H9 (cell line): ENCODE data around the gene HDGFL3. TPM values are rescaled to one million over a fixed set of nuclear protein-coding genes. Genes with fewer than 3 reads are reported as not detected.

Source experiments
- DNase-seq: peaks from one replicate; pipeline ENCODE4 v3.0.0-alpha.2; 2017
- H2AFZ ChIP-seq: one replicate; pipeline ENCODE4 v1.6.1; 2013; ENCODE audit warnings: mild to moderate bottlenecking, low read length, control low read depth, moderate library complexity
- H2AK5ac ChIP-seq: 2 replicates; pipeline ENCODE4 v1.6.1; 2013; ENCODE audit warnings: low read length, control low read depth, mixed read lengths; ENCODE audit not compliant: insufficient read length
- H2BK120ac ChIP-seq: one replicate; pipeline ENCODE4 v1.6.1; 2013; ENCODE audit warnings: low read depth, mild to moderate bottlenecking, low read length, control low read depth, inconsistent platforms; ENCODE audit not compliant: poor library complexity, severe bottlenecking
- H2BK12ac ChIP-seq: 2 replicates; pipeline ENCODE4 v1.6.1; 2013; ENCODE audit warnings: low read length, control low read depth, mixed read lengths, low read depth; ENCODE audit not compliant: insufficient read length
- H2BK15ac ChIP-seq: 2 replicates; pipeline ENCODE4 v1.6.1; 2013; ENCODE audit warnings: low read depth, low read length, control low read depth
- H2BK20ac ChIP-seq: one replicate; pipeline ENCODE4 v1.6.1; 2013; ENCODE audit warnings: low read depth, mild to moderate bottlenecking, low read length, control low read depth, inconsistent platforms; ENCODE audit not compliant: poor library complexity, severe bottlenecking
- H2BK5ac ChIP-seq: 2 replicates; pipeline ENCODE4 v1.6.1; 2013; ENCODE audit warnings: low read length, control low read depth, mixed read lengths; ENCODE audit not compliant: insufficient read length
- H3K14ac ChIP-seq: 2 replicates; pipeline ENCODE4 v1.6.1; 2013; ENCODE audit warnings: low read length, control low read depth; ENCODE audit not compliant: insufficient read depth
- H3K18ac ChIP-seq: 2 replicates; pipeline ENCODE4 v1.6.1; 2013; ENCODE audit warnings: low read depth, mild to moderate bottlenecking, mixed read lengths, low read length, control low read depth; ENCODE audit not compliant: insufficient read length
- H3K23ac ChIP-seq: 2 replicates; pipeline ENCODE4 v1.6.1; 2013; ENCODE audit warnings: low read length, control low read depth, mixed read lengths, low read depth; ENCODE audit not compliant: insufficient read length
- H3K23me2 ChIP-seq: 2 replicates; pipeline ENCODE4 v1.6.1; 2013; ENCODE audit warnings: low read depth, mild to moderate bottlenecking, mixed read lengths, low read length, control low read depth; ENCODE audit not compliant: insufficient read length, poor library complexity, severe bottlenecking
- H3K27ac ChIP-seq: 2 replicates; pipeline ENCODE4 v1.5.1; 2013; ENCODE audit warnings: low read length, control low read depth, mixed read lengths, low read depth; ENCODE audit not compliant: insufficient read length
- H3K27me3 ChIP-seq: 2 replicates; pipeline ENCODE4 v1.6.1; 2013; ENCODE audit warnings: low read length, control low read depth, inconsistent platforms; ENCODE audit not compliant: insufficient read depth
- H3K4ac ChIP-seq: 2 replicates; pipeline ENCODE4 v1.6.1; 2013; ENCODE audit warnings: low read depth, mild to moderate bottlenecking, control low read depth, inconsistent platforms, low read length, moderate library complexity
- H3K4me1 ChIP-seq: 2 replicates; pipeline ENCODE4 v1.6.1; 2013; ENCODE audit warnings: low read length, control low read depth, inconsistent platforms; ENCODE audit not compliant: insufficient read depth
- H3K4me2 ChIP-seq: 2 replicates; pipeline ENCODE4 v1.6.1; 2013; ENCODE audit warnings: low read length, control low read depth, mixed read lengths; ENCODE audit not compliant: insufficient read length, insufficient read depth
- H3K56ac ChIP-seq: 2 replicates; pipeline ENCODE4 v1.6.1; 2013; ENCODE audit warnings: low read depth, mild to moderate bottlenecking, mixed read lengths, low read length, control low read depth; ENCODE audit not compliant: insufficient read length
- H3K79me1 ChIP-seq: 2 replicates; pipeline ENCODE4 v1.6.1; 2013; ENCODE audit warnings: low read depth, mild to moderate bottlenecking, moderate library complexity, low read length, control low read depth, inconsistent platforms; ENCODE audit not compliant: insufficient read depth, poor library complexity, severe bottlenecking
- H3K79me2 ChIP-seq: 2 replicates; pipeline ENCODE4 v1.6.1; 2013; ENCODE audit warnings: low read length, control low read depth, inconsistent platforms; ENCODE audit not compliant: insufficient read depth
- H3K9ac ChIP-seq: 2 replicates; pipeline ENCODE4 v1.6.1; 2013; ENCODE audit warnings: low read length, control low read depth, mixed read lengths; ENCODE audit not compliant: insufficient read length; ENCODE audit errors: extremely low read depth
- H3K9me3 ChIP-seq: one replicate; pipeline ENCODE4 v1.6.1; 2013; ENCODE audit warnings: low read depth, low read length, inconsistent platforms; ENCODE audit not compliant: control insufficient read depth
- H3T11ph ChIP-seq: one replicate; pipeline ENCODE4 v1.6.1; 2013; ENCODE audit warnings: mild to moderate bottlenecking, low read length, control low read depth, inconsistent platforms
- H4K20me1 ChIP-seq: one replicate; pipeline ENCODE4 v1.6.1; 2013; ENCODE audit not compliant: control insufficient read depth, insufficient read length, insufficient read depth
- H4K5ac ChIP-seq: 2 replicates; pipeline ENCODE4 v1.6.1; 2013; ENCODE audit warnings: low read depth, mild to moderate bottlenecking, mixed read lengths, low read length, control low read depth; ENCODE audit not compliant: insufficient read length
- H4K8ac ChIP-seq: replicated peaks from 2 replicates; pipeline ENCODE4 v1.6.1; 2013; ENCODE audit warnings: low read length, control low read depth, mixed read lengths, low read depth; ENCODE audit not compliant: insufficient read length
- H4K91ac ChIP-seq: 2 replicates; pipeline ENCODE4 v1.6.1; 2013; ENCODE audit warnings: low read depth, mild to moderate bottlenecking, moderate library complexity, mixed read lengths, low read length, control low read depth; ENCODE audit not compliant: insufficient read length
- H3K27ac Mint-ChIP-seq, 3 experiments: 2 replicates in 2 of 3; 3 replicates in 1 of 3; pipeline ENCODE4 v1.8.0; 2020 to 2021; ENCODE audit warnings: mixed read lengths in 3 of 3, mild to moderate bottlenecking in 1 of 3, moderate library complexity in 1 of 3
- H3K27me3 Mint-ChIP-seq: 2 replicates; pipeline ENCODE4 v1.8.0; 2021; ENCODE audit warnings: low read depth, mild to moderate bottlenecking, moderate library complexity, mixed read lengths
- H3K36me3 Mint-ChIP-seq, 3 experiments: 2 replicates in 2 of 3; 3 replicates in 1 of 3; pipeline ENCODE4 v1.8.0; 2020 to 2021; ENCODE audit warnings: low read depth in 3 of 3, mixed read lengths in 3 of 3; ENCODE audit not compliant: insufficient read depth in 1 of 3
- H3K4me1 Mint-ChIP-seq, 2 experiments: 2 replicates each; pipeline ENCODE4 v1.8.0; 2020; ENCODE audit warnings: mixed read lengths in 2 of 2
- H3K4me3 Mint-ChIP-seq, 2 experiments: 2 replicates in 1 of 2; 3 replicates in 1 of 2; pipeline ENCODE4 v1.8.0; 2020 to 2021; ENCODE audit warnings: mild to moderate bottlenecking in 2 of 2, mixed read lengths in 2 of 2, moderate library complexity in 1 of 2
- H3K9me3 Mint-ChIP-seq, 2 experiments: 2 replicates in 1 of 2; 3 replicates in 1 of 2; pipeline ENCODE4 v1.8.0; 2020; ENCODE audit warnings: mild to moderate bottlenecking in 2 of 2, mixed read lengths in 2 of 2, moderate library complexity in 1 of 2
- CTCF ChIP-seq: fragments of 200-600 bp; sonication (generic); conservative IDR thresholded peaks from 3 replicates; pipeline ENCODE4 v1.8.0; 2021; ENCODE audit warnings: antibody characterized with exemption, mild to moderate bottlenecking
- WGBS: extraction: QIAGEN DNeasy Blood & Tissue Kit; methylation state at CpG from one replicate; pipeline ENCODE4 v1.1.7; 2013; ENCODE audit warnings: missing lambda C conversion rate, low lambda C conversion rate, mixed read lengths; ENCODE audit not compliant: insufficient read length; ENCODE audit errors: extremely low coverage; 5-methylcytosine and 5-hydroxymethylcytosine counted together
- total RNA-seq: library from RNA; stranded (reverse); gene quantifications from 2 replicates; pipeline ENCODE4 v1.2.1, GENCODE V29; 2021

The HDGFL3 gene
- total RNA-seq, 1 experiment from 2014 or later: 120 TPM

GRCh38 chr15:83249030-83249343 is 41.4 kb upstream of the HDGFL3 start:
- Histone ChIP-seq H4K91ac (no peak overlapping the region), H4K8ac (no peak overlapping the region), H3K79me1 (no peaks in the 10 kb centered on the region), H2AFZ (no peak overlapping the region), H3K27me3 (no peaks in the 10 kb centered on the region), H2BK12ac (no peak overlapping the region), H3K23me2 (no peaks in the 10 kb centered on the region), H2BK20ac (no peak overlapping the region), H3K9ac (no peak overlapping the region), H3K79me2 (no peaks in the 10 kb centered on the region), H2BK15ac (no peak overlapping the region), H2AK5ac (no peak overlapping the region), H3K18ac (no peak overlapping the region), H2BK5ac (no peak overlapping the region), H3K23ac (no peak overlapping the region), H3K4me1 (no peaks in the 10 kb centered on the region), H3K4me2 (no peak overlapping the region), H3T11ph (no peak overlapping the region), H2BK120ac (no peak overlapping the region), H3K14ac (no peak overlapping the region), H3K27ac (no peak overlapping the region), H3K4ac (no peak overlapping the region), H3K56ac (no peak overlapping the region), H4K20me1 (no peaks in the 10 kb centered on the region), H3K9me3 (no peaks in the 10 kb centered on the region), H4K5ac (no peak overlapping the region)
- no peaks in the 10 kb centered on the region for H3K36me3 Mint-ChIP-seq
- peaks cover 15 to 18% of the 10 kb centered on the region in 2 experiments for H3K4me1 Mint-ChIP-seq
- peaks cover 2% of the 10 kb centered on the region in 2 experiments; a peak in 3 of 5 replicates for H3K9me3 Mint-ChIP-seq
- no CpG with 5 or more reads among the region's 3 CpGs for WGBS
- no peak for TF ChIP-seq CTCF
- DNase-seq: no peak
- peaks cover 36% of the 10 kb centered on the region for H3K27me3 Mint-ChIP-seq
- H3K4me3 Mint-ChIP-seq: no peak overlapping the region
- no peak overlapping the region for H3K27ac Mint-ChIP-seq
